Measurements from ENCODE around the gene DNAJC25.
"Not testable (repeated sequence)": the region's sequence is repeated elsewhere in the genome, so short reads cannot be mapped to it uniquely, and the experiment has no call there.

Gene DNAJC25

GRCh38 chr9:111663301-111663823 is 32.2 kb downstream of the DNAJC25 start:
- no peak for DNase-seq

DNA sequence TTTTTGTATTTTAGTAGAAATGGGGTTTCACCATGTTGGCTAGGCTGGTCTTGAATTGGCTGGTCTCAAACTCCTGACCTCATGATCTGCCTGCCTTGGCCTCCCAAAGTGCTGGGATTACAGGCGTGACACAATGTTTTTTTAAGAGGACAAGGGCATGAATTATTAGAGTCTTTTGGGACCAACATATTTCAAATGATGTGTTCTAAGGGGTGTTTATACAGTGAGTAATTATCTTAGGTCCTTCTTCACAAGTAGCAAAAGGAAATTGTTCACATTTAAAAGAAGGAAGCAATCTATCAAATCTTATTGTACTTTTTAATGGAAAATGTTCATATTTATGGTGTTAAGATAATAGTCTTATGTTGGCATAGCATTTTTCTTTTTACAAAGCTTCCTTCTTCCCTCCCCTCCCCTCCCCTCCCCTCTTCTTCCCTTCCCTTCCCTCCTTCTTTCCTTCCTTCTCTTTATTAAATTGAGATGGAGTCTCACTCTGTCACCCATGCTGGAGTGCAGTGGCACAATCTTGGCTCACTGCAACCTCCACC is 37.0 kb downstream of the DNAJC25 start:
- DNase-seq, result no peak

DNA sequence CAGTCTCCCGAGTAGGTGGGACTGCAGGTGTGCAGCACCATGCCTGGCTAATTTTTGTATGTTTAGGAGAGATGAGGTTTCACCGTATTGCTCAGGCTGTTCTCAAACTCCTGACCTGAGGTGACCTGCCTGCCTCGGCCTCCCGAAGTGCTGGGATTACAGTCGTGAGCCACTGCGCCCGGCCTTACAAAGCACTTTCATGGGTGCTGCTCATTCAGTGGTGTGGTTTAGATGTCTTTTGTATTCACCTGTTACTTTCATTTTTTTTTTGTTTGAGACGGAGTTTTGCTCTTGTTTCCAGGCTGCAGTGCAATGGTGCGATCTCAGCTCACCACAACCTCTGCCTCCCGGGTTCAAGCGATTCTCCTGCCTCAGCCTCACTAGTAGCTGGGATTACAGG is 37.5 kb downstream of the DNAJC25 start:
- not testable (repeated sequence) for DNase-seq

DNA sequence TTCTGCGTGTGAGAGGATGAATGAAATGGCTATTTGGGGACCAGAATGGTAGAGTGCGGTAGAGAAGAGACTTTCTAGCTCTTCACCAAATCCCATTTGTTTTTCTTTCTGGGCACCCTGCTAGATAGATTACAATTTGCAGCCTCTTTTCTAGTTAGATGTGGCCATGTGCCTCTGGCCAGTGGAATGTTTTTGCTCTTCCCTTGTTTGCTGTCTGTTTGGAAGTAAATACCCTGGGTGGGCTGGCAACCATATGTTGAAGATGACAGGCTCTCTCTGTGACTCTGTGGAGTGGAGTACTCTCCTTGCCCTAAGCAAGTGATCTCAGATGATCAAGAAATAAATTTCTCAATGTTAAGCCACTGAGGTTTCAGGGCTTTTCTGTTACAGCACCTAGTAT is 43.2 kb downstream of the DNAJC25 start:
- no peak for DNase-seq

GRCh38 chr9:111676116-111676515 is 45.0 kb downstream of the DNAJC25 start:
- no peak for DNase-seq

DNA sequence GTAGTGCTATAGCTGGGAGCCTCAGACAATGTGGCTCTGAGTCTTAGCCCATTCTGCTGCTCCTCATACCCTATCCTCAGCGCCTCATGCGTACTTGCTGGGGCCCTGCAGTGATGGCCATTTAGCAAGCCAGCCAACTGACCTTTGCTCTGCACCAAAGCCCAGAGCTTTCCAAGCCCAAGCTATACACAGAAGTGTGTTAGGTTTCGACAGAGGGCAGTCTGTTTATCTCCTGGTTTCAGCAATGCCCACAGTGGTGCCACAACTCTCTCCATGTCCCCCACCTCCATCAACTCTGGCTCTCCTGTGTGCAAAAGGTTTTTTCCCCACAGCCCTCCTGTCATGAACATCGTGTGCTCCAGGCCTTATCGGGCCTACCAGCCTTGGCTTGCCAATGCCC is 47.2 kb downstream of the DNAJC25 start:
- no peak for DNase-seq

GRCh38 chr9:111679199-111679598 is 48.1 kb downstream of the DNAJC25 start:
- no peak for DNase-seq

DNA sequence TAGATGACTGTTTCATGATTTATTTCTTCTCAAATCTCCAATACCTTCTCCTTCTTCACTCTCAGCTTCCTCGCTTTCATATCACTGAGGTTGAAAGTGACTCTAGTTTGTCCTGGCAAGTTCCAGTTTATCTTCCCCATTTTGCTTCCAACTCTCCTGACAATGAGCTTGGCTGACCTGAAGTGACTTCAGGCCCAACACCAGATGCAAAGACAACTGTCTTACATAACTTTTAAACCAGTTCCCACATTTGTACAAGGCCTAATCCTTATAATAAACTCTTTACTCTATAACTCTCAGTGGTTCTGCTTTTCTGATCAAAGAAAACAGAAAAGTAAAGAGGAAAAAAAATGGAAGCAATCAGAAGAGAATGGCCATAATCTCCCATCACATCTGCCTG is 52.3 kb downstream of the DNAJC25 start:
- DNase-seq, result no peak

- no peak for DNase-seq
These were observed 60.7 kb downstream of the DNAJC25 start for GRCh38 chr9:111691672-111692329.

GRCh38 chr9:111696796-111697195 is 65.7 kb downstream of the DNAJC25 start:
- no peak for DNase-seq

- DNase-seq, result no peak
These were observed 69.6 kb downstream of the DNAJC25 start for GRCh38 chr9:111700776-111701175.
